ENCODE results near the gene KLRK1.
"Not testable (repeated sequence)": the region's sequence is repeated elsewhere in the genome, so short reads cannot be mapped to it uniquely, and the experiment has no call there.

KLRK1 gene

GRCh38 chr12:10420334-10420733 lies 30.5 kb upstream of the KLRK1 start, which contains the start of gene KLRC3:
KLRC3 (minus strand) TSS chr12:10420595; CDS start chr12:10420550, 45 bp downstream.
- H3K27me3 ChIP-seq (replicated peaks in 2 of 5; ENCODE audit: control insufficient read depth in 4 of 5, insufficient read depth in 5 of 5, low read length in 4 of 5) = peaks cover 0 to 33% (median 0%) of the 10 kb centered on the region in 5 experiments
- POLR2A ChIA-PET = interaction anchor here (0.6 kb wide), 1 partner anchor 194 kb away, joined by 3 read pairs; no protein-coding TSS in a partner anchor
- H3K4me3 ChIP-seq (ENCODE audit: control insufficient read depth in 1 of 7, extremely low read depth in 1 of 7, insufficient read depth in 4 of 7, low read depth in 2 of 7, low read length in 6 of 7); H3K9me3 ChIP-seq (ENCODE audit: control extremely low read depth in 1 of 5, control insufficient read depth in 4 of 5, insufficient read depth in 2 of 5, low read depth in 1 of 5, low read length in 4 of 5); H3K36me3 ChIP-seq (ENCODE audit: control insufficient read depth in 4 of 4, insufficient read depth in 4 of 4, low read length in 3 of 4); H3K27ac ChIP-seq (ENCODE audit: insufficient read depth in 1 of 2, low read depth in 1 of 2, low read length in 2 of 2, poor library complexity in 1 of 2, severe bottlenecking in 2 of 2); CTCF ChIA-PET; H3K4me1 ChIP-seq (ENCODE audit: control extremely low read depth in 1 of 4, control insufficient read depth in 4 of 4, insufficient read depth in 4 of 4, low read length in 3 of 4): not testable (repeated sequence)
- no CpG with 5 or more reads among the region's 1 CpG for WGBS (ENCODE audit: insufficient coverage)
- peak in 2 of 3 donors; percentile 22 to 57 for DNase-seq

GRCh38 chr12:10409392-10409791 lies 19.6 kb upstream of the KLRK1 start, which contains the start of gene KLRC4:
KLRC4 (minus strand) TSS chr12:10409757; CDS start chr12:10409575, 182 bp downstream.
- Histone ChIP-seq H3K27me3 (replicated peaks in 2 of 5; ENCODE audit: control insufficient read depth in 4 of 5, insufficient read depth in 5 of 5, low read length in 4 of 5) (peaks cover 0 to 81% (median 0%) of the 10 kb centered on the region in 5 experiments), H3K9me3 (ENCODE audit: control extremely low read depth in 1 of 5, control insufficient read depth in 4 of 5, insufficient read depth in 2 of 5, low read depth in 1 of 5, low read length in 4 of 5) (peaks cover 0 to 6% (median 0%) of the 10 kb centered on the region in 5 experiments), H3K27ac (ENCODE audit: insufficient read depth in 1 of 2, low read depth in 1 of 2, low read length in 2 of 2, poor library complexity in 1 of 2, severe bottlenecking in 2 of 2) (no peak within 1 kb of the TSS), H3K36me3 (ENCODE audit: control insufficient read depth in 4 of 4, insufficient read depth in 4 of 4, low read length in 3 of 4) (no peaks in the 10 kb centered on the region), H3K4me1 (ENCODE audit: control extremely low read depth in 1 of 4, control insufficient read depth in 4 of 4, insufficient read depth in 4 of 4, low read length in 3 of 4) (peaks cover 0 to 16% (median 3%) of the 10 kb centered on the region in 4 experiments), H3K4me3 (ENCODE audit: control insufficient read depth in 1 of 7, extremely low read depth in 1 of 7, insufficient read depth in 4 of 7, low read depth in 2 of 7, low read length in 6 of 7) (peak within 1 kb of the TSS in 1 of 7 experiments; percentile 3)
- ChIA-PET POLR2A (no interaction called here), CTCF (interaction anchor here (0.6 to 1.5 kb wide), 3 partner anchors 17 to 42 kb away, joined by 3 to 5 read pairs (median 4); no protein-coding TSS in a partner anchor)
- 0% methylated on average over 1 of the region's 1 CpG for WGBS (ENCODE audit: insufficient coverage)
- DNase-seq = peak; percentile 56 to 90 (median 88)

DNA sequence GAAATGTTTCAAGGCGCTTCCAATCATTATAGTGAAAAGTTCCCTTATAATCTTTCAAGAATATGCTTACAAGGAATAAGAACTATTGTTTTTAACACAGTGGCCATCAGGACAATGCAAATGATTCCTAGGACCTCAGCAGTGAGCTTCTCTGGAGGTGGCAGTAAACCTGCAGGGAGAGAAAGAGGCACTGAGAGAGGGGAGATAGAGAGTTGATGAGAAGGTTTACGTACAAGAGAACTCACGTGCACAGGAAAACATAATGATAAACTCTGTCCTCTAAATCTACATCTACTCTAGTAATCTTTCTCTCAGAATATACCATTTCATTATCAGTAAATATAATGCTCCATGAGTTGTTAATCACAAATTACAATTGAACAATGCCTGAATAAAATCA lies 19.0 kb upstream of the KLRK1 start:
- no peak for DNase-seq
- Histone ChIP-seq H3K4me3 (ENCODE audit: control insufficient read depth in 1 of 7, extremely low read depth in 1 of 7, insufficient read depth in 4 of 7, low read depth in 2 of 7, low read length in 6 of 7) (peak overlapping the region in 1 of 7 experiments; percentile 3), H3K36me3 (ENCODE audit: control insufficient read depth in 4 of 4, insufficient read depth in 4 of 4, low read length in 3 of 4) (no peaks in the 10 kb centered on the region), H3K27me3 (replicated peaks in 2 of 5; ENCODE audit: control insufficient read depth in 4 of 5, insufficient read depth in 5 of 5, low read length in 4 of 5) (peaks cover 0 to 82% (median 0%) of the 10 kb centered on the region in 5 experiments), H3K27ac (ENCODE audit: insufficient read depth in 1 of 2, low read depth in 1 of 2, low read length in 2 of 2, poor library complexity in 1 of 2, severe bottlenecking in 2 of 2) (no peak overlapping the region), H3K4me1 (ENCODE audit: control extremely low read depth in 1 of 4, control insufficient read depth in 4 of 4, insufficient read depth in 4 of 4, low read length in 3 of 4) (peaks cover 0 to 16% (median 3%) of the 10 kb centered on the region in 4 experiments), H3K9me3 (ENCODE audit: control extremely low read depth in 1 of 5, control insufficient read depth in 4 of 5, insufficient read depth in 2 of 5, low read depth in 1 of 5, low read length in 4 of 5) (peaks cover 0 to 6% (median 0%) of the 10 kb centered on the region in 5 experiments)
- WGBS (ENCODE audit: insufficient coverage) = no CpG with 5 or more reads among the region's 3 CpGs
- POLR2A ChIA-PET = no interaction called here
- CTCF ChIA-PET = interaction anchor here (0.6 to 1.5 kb wide), 2 partner anchors 16 to 23 kb away, joined by 3 to 5 read pairs; no protein-coding TSS in a partner anchor

DNA sequence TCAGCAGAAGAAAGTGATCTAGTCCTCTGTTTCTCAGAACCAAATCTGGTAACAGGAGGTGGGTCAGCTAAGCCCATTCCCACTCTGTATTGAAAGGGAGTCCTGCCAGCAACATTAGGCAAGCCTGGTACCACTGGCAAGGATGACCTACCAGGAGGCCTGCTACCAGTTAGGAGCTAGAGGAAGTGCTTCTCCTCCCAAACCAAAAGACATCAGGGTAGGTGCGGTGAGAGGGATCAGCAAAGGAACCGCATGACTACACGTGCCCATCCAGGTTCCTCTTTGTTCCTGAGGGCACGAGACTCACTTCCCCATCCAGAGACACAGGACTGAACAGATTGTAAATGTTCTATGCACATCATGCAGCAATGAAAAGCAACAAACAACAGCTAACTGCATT lies 16.9 kb upstream of the KLRK1 start:
- WGBS (ENCODE audit: insufficient coverage) = 0% methylated on average over 2 of the region's 4 CpGs
- Histone ChIP-seq H3K36me3 (ENCODE audit: control insufficient read depth in 4 of 4, insufficient read depth in 4 of 4, low read length in 3 of 4) (no peaks in the 10 kb centered on the region), H3K4me3 (ENCODE audit: control insufficient read depth in 1 of 7, extremely low read depth in 1 of 7, insufficient read depth in 4 of 7, low read depth in 2 of 7, low read length in 6 of 7) (no peak overlapping the region), H3K27ac (ENCODE audit: insufficient read depth in 1 of 2, low read depth in 1 of 2, low read length in 2 of 2, poor library complexity in 1 of 2, severe bottlenecking in 2 of 2) (no peak overlapping the region), H3K27me3 (replicated peaks in 2 of 5; ENCODE audit: control insufficient read depth in 4 of 5, insufficient read depth in 5 of 5, low read length in 4 of 5) (peaks cover 0 to 82% (median 0%) of the 10 kb centered on the region in 5 experiments), H3K9me3 (ENCODE audit: control extremely low read depth in 1 of 5, control insufficient read depth in 4 of 5, insufficient read depth in 2 of 5, low read depth in 1 of 5, low read length in 4 of 5) (peaks cover 0 to 6% (median 0%) of the 10 kb centered on the region in 5 experiments), H3K4me1 (ENCODE audit: control extremely low read depth in 1 of 4, control insufficient read depth in 4 of 4, insufficient read depth in 4 of 4, low read length in 3 of 4) (peaks cover 0 to 16% (median 3%) of the 10 kb centered on the region in 4 experiments)
- ChIA-PET POLR2A (interaction anchor here (0.8 kb wide), 1 partner anchor 13 kb away, joined by 3 read pairs; no protein-coding TSS in a partner anchor), CTCF (interaction anchor here (1.3 to 1.8 kb wide), 3 partner anchors 9 to 14 kb away, joined by 4 to 5 read pairs (median 4); no protein-coding TSS in a partner anchor)
- peak; percentile 38 to 87 (median 85) for DNase-seq

GRCh38 chr12:10405294-10405693 lies 15.5 kb upstream of the KLRK1 start:
- Histone ChIP-seq H3K4me1 (ENCODE audit: control extremely low read depth in 1 of 4, control insufficient read depth in 4 of 4, insufficient read depth in 4 of 4, low read length in 3 of 4) (peaks cover 0 to 16% (median 3%) of the 10 kb centered on the region in 4 experiments), H3K4me3 (ENCODE audit: control insufficient read depth in 1 of 7, extremely low read depth in 1 of 7, insufficient read depth in 4 of 7, low read depth in 2 of 7, low read length in 6 of 7) (no peak overlapping the region), H3K27ac (ENCODE audit: insufficient read depth in 1 of 2, low read depth in 1 of 2, low read length in 2 of 2, poor library complexity in 1 of 2, severe bottlenecking in 2 of 2) (no peak overlapping the region), H3K27me3 (replicated peaks in 2 of 5; ENCODE audit: control insufficient read depth in 4 of 5, insufficient read depth in 5 of 5, low read length in 4 of 5) (peaks cover 0 to 82% (median 0%) of the 10 kb centered on the region in 5 experiments), H3K36me3 (ENCODE audit: control insufficient read depth in 4 of 4, insufficient read depth in 4 of 4, low read length in 3 of 4) (no peaks in the 10 kb centered on the region), H3K9me3 (ENCODE audit: control extremely low read depth in 1 of 5, control insufficient read depth in 4 of 5, insufficient read depth in 2 of 5, low read depth in 1 of 5, low read length in 4 of 5) (peaks cover 0 to 7% (median 0%) of the 10 kb centered on the region in 5 experiments)
- ChIA-PET POLR2A (no interaction called here), CTCF (interaction anchor here (1.2 kb wide), 1 partner anchor 13 kb away, joined by 3 read pairs; no protein-coding TSS in a partner anchor)
- WGBS (ENCODE audit: insufficient coverage) = 100% methylated on average over 1 of the region's 5 CpGs
- DNase-seq = no peak

DNA sequence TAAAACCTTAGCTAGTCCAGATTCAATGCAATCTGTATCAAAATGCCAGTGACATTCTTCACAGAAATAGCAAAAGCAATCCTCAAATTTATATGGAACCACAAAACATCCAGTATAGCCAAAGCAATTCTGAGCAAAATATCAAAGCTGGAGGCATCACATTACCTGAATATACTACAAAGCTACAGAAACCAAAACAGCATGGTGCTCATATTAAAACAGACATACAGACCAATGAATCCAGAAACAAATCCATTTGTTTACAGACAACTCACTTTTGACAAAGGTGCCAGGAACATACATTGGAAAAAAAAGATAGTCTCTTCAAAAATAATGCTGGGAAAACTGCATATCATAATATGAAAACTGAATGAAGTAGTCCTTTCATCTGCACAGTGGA lies 15.0 kb upstream of the KLRK1 start:
- Histone ChIP-seq H3K9me3 (ENCODE audit: control extremely low read depth in 1 of 5, control insufficient read depth in 4 of 5, insufficient read depth in 2 of 5, low read depth in 1 of 5, low read length in 4 of 5) (peaks cover 0 to 12% (median 0%) of the 10 kb centered on the region in 5 experiments), H3K27me3 (replicated peaks in 2 of 5; ENCODE audit: control insufficient read depth in 4 of 5, insufficient read depth in 5 of 5, low read length in 4 of 5) (peaks cover 0 to 84% (median 0%) of the 10 kb centered on the region in 5 experiments), H3K4me1 (ENCODE audit: control extremely low read depth in 1 of 4, control insufficient read depth in 4 of 4, insufficient read depth in 4 of 4, low read length in 3 of 4) (peaks cover 0 to 16% (median 3%) of the 10 kb centered on the region in 4 experiments), H3K27ac (ENCODE audit: insufficient read depth in 1 of 2, low read depth in 1 of 2, low read length in 2 of 2, poor library complexity in 1 of 2, severe bottlenecking in 2 of 2) (no peak overlapping the region), H3K4me3 (ENCODE audit: control insufficient read depth in 1 of 7, extremely low read depth in 1 of 7, insufficient read depth in 4 of 7, low read depth in 2 of 7, low read length in 6 of 7) (no peak overlapping the region), H3K36me3 (ENCODE audit: control insufficient read depth in 4 of 4, insufficient read depth in 4 of 4, low read length in 3 of 4) (no peaks in the 10 kb centered on the region)
- no peak for DNase-seq
- ChIA-PET CTCF (interaction anchor here (1.2 kb wide), 1 partner anchor 12 kb away, joined by 3 read pairs; no protein-coding TSS in a partner anchor), POLR2A (no interaction called here)

- Histone ChIP-seq H3K36me3 (ENCODE audit: control insufficient read depth in 4 of 4, insufficient read depth in 4 of 4, low read length in 3 of 4) (no peaks in the 10 kb centered on the region), H3K27me3 (replicated peaks in 2 of 5; ENCODE audit: control insufficient read depth in 4 of 5, insufficient read depth in 5 of 5, low read length in 4 of 5) (peaks cover 0 to 86% (median 0%) of the 10 kb centered on the region in 5 experiments), H3K27ac (ENCODE audit: insufficient read depth in 1 of 2, low read depth in 1 of 2, low read length in 2 of 2, poor library complexity in 1 of 2, severe bottlenecking in 2 of 2) (no peak overlapping the region), H3K4me1 (ENCODE audit: control extremely low read depth in 1 of 4, control insufficient read depth in 4 of 4, insufficient read depth in 4 of 4, low read length in 3 of 4) (peaks cover 0 to 8% (median 3%) of the 10 kb centered on the region in 4 experiments), H3K9me3 (ENCODE audit: control extremely low read depth in 1 of 5, control insufficient read depth in 4 of 5, insufficient read depth in 2 of 5, low read depth in 1 of 5, low read length in 4 of 5) (peaks cover 0 to 13% (median 2%) of the 10 kb centered on the region in 5 experiments), H3K4me3 (ENCODE audit: control insufficient read depth in 1 of 7, extremely low read depth in 1 of 7, insufficient read depth in 4 of 7, low read depth in 2 of 7, low read length in 6 of 7) (no peak overlapping the region)
- DNase-seq = no peak
- ChIA-PET CTCF (no interaction called here), POLR2A (no interaction called here)
These were observed 11.0 kb upstream of the KLRK1 start for GRCh38 chr12:10400829-10401228.
